Pons (tissue), 1 donor: Measurements from ENCODE around the gene IYD.
"Not testable (repeated sequence)": the region's sequence is repeated elsewhere in the genome, so short reads cannot be mapped to it uniquely, and the experiment has no call there.

Source experiments
- DNase-seq: peaks from one replicate; pipeline ENCODE4 v3.0.0-alpha.2; 2016; ENCODE audit warnings: low spot score

Gene IYD

GRCh38 chr6:150352321-150353296 is 16.2 kb upstream of the IYD start:
- no peak for DNase-seq

GRCh38 chr6:150353445-150353844 is 15.4 kb upstream of the IYD start:
- DNase-seq, result no peak

GRCh38 chr6:150354754-150355571 is 13.8 kb upstream of the IYD start:
- DNase-seq, result no peak

- DNase-seq, result no peak
These were observed 12.9 kb upstream of the IYD start for GRCh38 chr6:150355932-150356331.

- DNase-seq, result no peak
These were observed 6.9 kb upstream of the IYD start for GRCh38 chr6:150361876-150362275.

- DNase-seq, result no peak
These were observed 5.1 kb upstream of the IYD start for GRCh38 chr6:150363733-150364132.

GRCh38 chr6:150366118-150366778 is 2.6 kb upstream of the IYD start:
- no peak for DNase-seq

GRCh38 chr6:150369408-150369807 is 596 bp downstream of the IYD start:
- DNase-seq, result no peak

- DNase-seq, result no peak
These were observed 1.3 kb downstream of the IYD start for GRCh38 chr6:150370112-150370511.

- no peak for DNase-seq
These were observed 2.5 kb downstream of the IYD start for GRCh38 chr6:150371356-150371755.

- no peak for DNase-seq
These were observed 3.2 kb downstream of the IYD start for GRCh38 chr6:150372051-150372450.

- peak; percentile 13 for DNase-seq
These were observed 4.5 kb downstream of the IYD start for GRCh38 chr6:150373260-150373701.

GRCh38 chr6:150374346-150374745 is 5.5 kb downstream of the IYD start:
- DNase-seq, result not testable (repeated sequence)

- peak; percentile 76 for DNase-seq
These were observed 8.5 kb downstream of the IYD start for GRCh38 chr6:150377211-150377781.

- DNase-seq, result no peak
These were observed 11.4 kb downstream of the IYD start for GRCh38 chr6:150380256-150380655.

GRCh38 chr6:150382171-150382570 is 13.4 kb downstream of the IYD start:
- no peak for DNase-seq

- no peak for DNase-seq
These were observed 22.6 kb downstream of the IYD start for GRCh38 chr6:150391414-150391813.

GRCh38 chr6:150391890-150392289 is 23.1 kb downstream of the IYD start:
- no peak for DNase-seq

GRCh38 chr6:150392452-150393220 is 23.8 kb downstream of the IYD start:
- no peak for DNase-seq

- DNase-seq, result no peak
These were observed 25.5 kb downstream of the IYD start for GRCh38 chr6:150394053-150394898.
